ENCODE data around the gene SFT2D1. TPM values are rescaled to one million over a fixed set of nuclear protein-coding genes. Genes with fewer than 3 reads are reported as not detected.

The SFT2D1 gene
- total and polyA plus RNA-seq, 7 donors = 11.6 to 54.9 (median 16.4) TPM

GRCh38 chr6:166325383-166326042, 16.8 kb downstream of the SFT2D1 start:
- H3K27ac ChIP-seq = no peak overlapping the region
- WGBS, 3 donors = 82 to 87% (median 86%) methylated on average over 6 of the region's 6 CpGs
- no peaks in the 10 kb centered on the region for H3K9me3 ChIP-seq
- ATAC-seq (no peak), DNase-seq (no peak)
- no peak for TF ChIP-seq CTCF (IDR thresholded peaks at IDR 0.05)
- H3K4me3 ChIP-seq = no peak overlapping the region
- peaks cover 7 to 86% of the 10 kb centered on the region in 2 donors for H3K36me3 ChIP-seq (ENCODE audit: insufficient read depth in 1 of 2, low read depth in 1 of 2)
- H3K27me3 ChIP-seq (ENCODE audit: insufficient read depth in 3 of 3, low read length in 2 of 3) = no peaks in the 10 kb centered on the region
- H3K4me1 ChIP-seq = peaks cover 3% of the 10 kb centered on the region
- intact Hi-C loops (cut with DNase I) = no loop called here

GRCh38 chr6:166323395-166323794, 18.9 kb downstream of the SFT2D1 start:
- ATAC-seq (no peak), DNase-seq (no peak)
- Histone ChIP-seq H3K4me1 (no peaks in the 10 kb centered on the region), H3K27ac (no peak overlapping the region), H3K4me3 (no peak overlapping the region), H3K9me3 (no peaks in the 10 kb centered on the region), H3K36me3 (ENCODE audit: insufficient read depth in 1 of 2, low read depth in 1 of 2) (peaks cover 7 to 85% of the 10 kb centered on the region in 2 donors), H3K27me3 (ENCODE audit: insufficient read depth in 3 of 3, low read length in 2 of 3) (no peaks in the 10 kb centered on the region)
- intact Hi-C loops (cut with DNase I) = no loop called here
- no peak for TF ChIP-seq CTCF (IDR thresholded peaks at IDR 0.05)
- WGBS, 3 donors = 85 to 89% (median 86%) methylated on average over 5 of the region's 5 CpGs

GRCh38 chr6:166318649-166319600, 23.4 kb downstream of the SFT2D1 start:
- WGBS, 3 donors = 72 to 79% (median 75%) methylated on average over 18 of the region's 18 CpGs
- Histone ChIP-seq H3K4me1 (no peaks in the 10 kb centered on the region), H3K36me3 (ENCODE audit: insufficient read depth in 1 of 2, low read depth in 1 of 2) (peaks cover 3 to 43% of the 10 kb centered on the region in 2 donors), H3K27ac (no peak overlapping the region), H3K4me3 (no peak overlapping the region), H3K27me3 (ENCODE audit: insufficient read depth in 3 of 3, low read length in 2 of 3) (no peaks in the 10 kb centered on the region), H3K9me3 (no peaks in the 10 kb centered on the region)
- no peak for DNase-seq
- no peak for TF ChIP-seq CTCF (IDR thresholded peaks at IDR 0.05)
- intact Hi-C loops (cut with DNase I) = loop anchor here in 1 of 2 donors (5.0 kb wide), 1 partner anchor 78 kb away; no protein-coding TSS in a partner anchor
- peak in 1 of 4 donors; percentile 27 for ATAC-seq

- intact Hi-C loops (cut with DNase I) = loop anchor here in 1 of 2 donors (5.0 kb wide), 1 partner anchor 79 kb away; no protein-coding TSS in a partner anchor
- TF ChIP-seq CTCF (IDR thresholded peaks at IDR 0.05) = no peak
- Histone ChIP-seq H3K27me3 (ENCODE audit: insufficient read depth in 3 of 3, low read length in 2 of 3) (no peaks in the 10 kb centered on the region), H3K9me3 (no peaks in the 10 kb centered on the region), H3K36me3 (ENCODE audit: insufficient read depth in 1 of 2, low read depth in 1 of 2) (peaks cover under 1 to 36% of the 10 kb centered on the region in 2 donors), H3K27ac (no peak overlapping the region), H3K4me1 (no peaks in the 10 kb centered on the region), H3K4me3 (no peak overlapping the region)
- WGBS, 3 donors = 43 to 52% (median 52%) methylated on average over 14 of the region's 14 CpGs
- ATAC-seq (peak; percentile 61 to 80 (median 74)), DNase-seq (no peak)
Observed at GRCh38 chr6:166318227-166318626, 24.1 kb downstream of the SFT2D1 start.
